Epithelial cell of esophagus (primary cell): ENCODE data around the gene FOXRED2.
A peak's percentile ranks its signal among the peaks of the same experiment; 100 is the strongest.

Experiments used
- DNase-seq: peaks from one replicate; pipeline ENCODE4 v3.0.0; 2010; ENCODE audit warnings: low read depth
- H3K4me3 ChIP-seq: 2 replicates; pipeline ENCODE4 v1.5.1; 2011; ENCODE audit warnings: mild to moderate bottlenecking, low read length, control low read depth
- TF ChIP-seq, protein P1 (sequence below): IDR thresholded peaks from 2 replicates; pipeline ENCODE4 v1.5.1; 2011; ENCODE audit warnings: low read depth, mild to moderate bottlenecking, low read length, control low read depth, inconsistent platforms; ENCODE audit not compliant: insufficient read depth; ENCODE audit errors: missing control alignments

Gene FOXRED2

DNA sequence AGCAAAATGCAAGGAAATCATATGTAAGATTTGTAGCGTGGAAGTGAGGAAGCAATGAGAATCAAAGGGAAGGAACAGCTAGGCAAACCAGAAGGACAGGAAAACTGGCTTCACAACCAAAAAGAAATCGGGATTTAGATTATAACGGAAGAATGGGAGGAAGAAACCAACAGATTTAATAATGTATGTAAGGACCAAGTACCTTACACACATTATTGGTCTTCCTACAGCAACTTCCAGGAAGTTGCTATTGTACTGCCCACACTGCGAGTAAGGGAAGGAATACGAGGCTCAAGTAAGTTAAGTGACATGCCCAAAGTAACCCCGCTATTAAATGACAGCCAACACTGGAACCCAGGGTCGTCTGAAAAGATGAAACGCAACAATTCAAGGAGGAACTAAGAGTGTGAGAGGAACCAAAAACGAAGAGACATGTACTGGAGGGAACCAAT, 25.9 kb downstream of the FOXRED2 start:
- TF ChIP-seq, protein P1, sequence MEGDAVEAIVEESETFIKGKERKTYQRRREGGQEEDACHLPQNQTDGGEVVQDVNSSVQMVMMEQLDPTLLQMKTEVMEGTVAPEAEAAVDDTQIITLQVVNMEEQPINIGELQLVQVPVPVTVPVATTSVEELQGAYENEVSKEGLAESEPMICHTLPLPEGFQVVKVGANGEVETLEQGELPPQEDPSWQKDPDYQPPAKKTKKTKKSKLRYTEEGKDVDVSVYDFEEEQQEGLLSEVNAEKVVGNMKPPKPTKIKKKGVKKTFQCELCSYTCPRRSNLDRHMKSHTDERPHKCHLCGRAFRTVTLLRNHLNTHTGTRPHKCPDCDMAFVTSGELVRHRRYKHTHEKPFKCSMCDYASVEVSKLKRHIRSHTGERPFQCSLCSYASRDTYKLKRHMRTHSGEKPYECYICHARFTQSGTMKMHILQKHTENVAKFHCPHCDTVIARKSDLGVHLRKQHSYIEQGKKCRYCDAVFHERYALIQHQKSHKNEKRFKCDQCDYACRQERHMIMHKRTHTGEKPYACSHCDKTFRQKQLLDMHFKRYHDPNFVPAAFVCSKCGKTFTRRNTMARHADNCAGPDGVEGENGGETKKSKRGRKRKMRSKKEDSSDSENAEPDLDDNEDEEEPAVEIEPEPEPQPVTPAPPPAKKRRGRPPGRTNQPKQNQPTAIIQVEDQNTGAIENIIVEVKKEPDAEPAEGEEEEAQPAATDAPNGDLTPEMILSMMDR: no peak
- H3K4me3 ChIP-seq: peak overlapping the region; percentile 69
- DNase-seq: no peak

DNA sequence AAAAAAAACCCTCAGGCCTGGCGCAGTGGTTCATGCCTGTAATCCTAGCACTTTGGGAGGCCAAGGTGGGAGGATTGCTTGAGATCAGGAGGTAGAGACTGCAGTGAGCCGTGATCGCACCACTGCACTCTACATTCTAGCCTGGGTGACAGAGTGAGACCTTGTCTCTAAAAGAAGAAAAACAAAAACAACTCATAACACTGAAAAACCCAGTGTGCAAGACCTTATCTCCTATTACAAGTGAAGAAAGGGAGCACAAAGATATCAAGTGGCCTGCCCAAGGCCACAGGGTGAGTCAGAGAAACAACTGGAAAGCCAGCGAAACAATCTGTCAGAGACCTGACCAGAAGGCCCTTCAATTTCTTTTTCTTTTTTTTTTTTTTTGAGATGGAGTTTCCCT, 27.9 kb downstream of the FOXRED2 start:
- DNase-seq: no peak
- TF ChIP-seq, protein P1: no peak
- no peak overlapping the region for H3K4me3 ChIP-seq

DNA sequence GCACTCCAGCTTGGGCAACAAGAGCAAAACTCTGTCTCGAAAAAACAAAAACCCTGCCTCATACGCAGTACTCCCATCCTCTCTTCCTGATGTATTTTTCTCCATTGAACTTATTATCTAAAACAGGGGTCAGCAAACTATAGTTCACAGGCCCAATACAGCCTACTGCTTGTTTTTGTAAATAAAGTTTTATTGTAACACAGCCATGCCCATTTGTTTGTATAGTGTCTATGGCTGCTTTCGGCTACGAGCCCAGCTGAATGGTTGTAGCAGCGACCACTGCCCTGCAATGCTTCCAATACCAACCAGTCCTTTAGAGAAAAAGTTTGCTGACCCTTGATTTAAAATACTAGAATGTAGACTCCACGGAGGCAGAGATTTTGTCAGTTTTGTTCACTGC, 31.5 kb downstream of the FOXRED2 start:
- H3K4me3 ChIP-seq: no peak overlapping the region
- no peak for DNase-seq
- TF ChIP-seq, protein P1: no peak

DNA sequence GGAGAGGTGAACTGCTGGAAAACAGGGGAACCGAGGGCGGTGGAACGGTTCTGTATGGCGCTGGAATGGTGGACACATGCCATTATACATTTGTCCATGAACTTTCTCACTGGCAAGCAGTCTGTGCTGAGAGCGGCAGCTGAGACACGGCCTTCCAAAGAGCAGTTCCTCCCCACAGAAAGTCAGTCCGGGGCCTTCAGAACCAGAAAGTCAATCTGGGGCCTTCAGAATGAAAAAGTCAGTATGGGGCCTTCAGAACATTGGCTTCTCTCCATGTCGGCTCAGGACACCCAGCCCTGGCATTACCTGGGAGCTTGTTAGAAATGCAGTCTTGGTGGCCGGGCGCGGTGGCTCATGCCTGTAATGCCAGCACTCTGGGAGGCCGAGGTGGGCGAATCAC, 34.2 kb downstream of the FOXRED2 start:
- no peak for DNase-seq
- H3K4me3 ChIP-seq: no peak overlapping the region
- TF ChIP-seq, protein P1: no peak

DNA sequence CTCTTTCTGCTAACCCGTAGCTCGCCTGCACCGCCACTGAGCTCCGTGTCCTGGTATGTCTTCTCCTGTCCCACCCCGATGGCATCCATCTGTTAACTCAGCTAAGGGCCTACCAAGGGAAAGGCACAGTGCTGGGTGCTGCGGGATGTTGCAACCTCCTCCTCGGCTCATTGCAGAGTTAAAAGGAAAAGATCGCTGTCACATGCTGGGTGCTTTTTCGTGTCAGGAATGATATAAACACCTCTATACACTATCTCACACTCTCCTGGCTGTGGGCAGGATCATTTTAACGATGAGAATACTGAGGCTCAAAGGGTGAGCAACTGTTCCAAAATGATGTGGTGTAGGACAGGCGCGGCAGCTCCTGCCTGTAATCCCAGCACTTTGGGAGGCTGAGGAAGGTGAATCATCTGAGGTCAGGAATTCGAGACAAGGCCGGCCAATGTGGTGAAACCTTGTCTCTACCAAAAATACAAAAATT, 35.5 kb downstream of the FOXRED2 start:
- DNase-seq: peak; percentile 74
- TF ChIP-seq, protein P1: no peak
- no peak overlapping the region for H3K4me3 ChIP-seq

DNA sequence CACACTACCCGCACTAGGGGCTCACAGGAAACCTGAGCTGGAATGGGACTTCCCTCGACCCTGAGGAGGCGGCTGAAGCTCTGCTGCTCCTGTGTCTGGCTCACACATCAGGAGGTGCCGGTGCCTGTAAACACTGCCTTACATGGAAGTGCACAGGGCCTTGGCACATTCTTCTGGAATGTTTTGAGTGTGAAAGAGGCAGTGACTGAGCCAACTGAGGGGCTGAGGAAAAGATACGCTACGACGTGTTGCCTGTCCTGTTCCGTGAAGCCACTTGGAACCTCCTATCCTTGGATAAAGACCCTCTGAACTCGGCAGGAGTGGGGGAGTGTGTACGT, 35.9 kb downstream of the FOXRED2 start:
- TF ChIP-seq, protein P1: no peak
- DNase-seq: peak; percentile 79
- no peak overlapping the region for H3K4me3 ChIP-seq

DNA sequence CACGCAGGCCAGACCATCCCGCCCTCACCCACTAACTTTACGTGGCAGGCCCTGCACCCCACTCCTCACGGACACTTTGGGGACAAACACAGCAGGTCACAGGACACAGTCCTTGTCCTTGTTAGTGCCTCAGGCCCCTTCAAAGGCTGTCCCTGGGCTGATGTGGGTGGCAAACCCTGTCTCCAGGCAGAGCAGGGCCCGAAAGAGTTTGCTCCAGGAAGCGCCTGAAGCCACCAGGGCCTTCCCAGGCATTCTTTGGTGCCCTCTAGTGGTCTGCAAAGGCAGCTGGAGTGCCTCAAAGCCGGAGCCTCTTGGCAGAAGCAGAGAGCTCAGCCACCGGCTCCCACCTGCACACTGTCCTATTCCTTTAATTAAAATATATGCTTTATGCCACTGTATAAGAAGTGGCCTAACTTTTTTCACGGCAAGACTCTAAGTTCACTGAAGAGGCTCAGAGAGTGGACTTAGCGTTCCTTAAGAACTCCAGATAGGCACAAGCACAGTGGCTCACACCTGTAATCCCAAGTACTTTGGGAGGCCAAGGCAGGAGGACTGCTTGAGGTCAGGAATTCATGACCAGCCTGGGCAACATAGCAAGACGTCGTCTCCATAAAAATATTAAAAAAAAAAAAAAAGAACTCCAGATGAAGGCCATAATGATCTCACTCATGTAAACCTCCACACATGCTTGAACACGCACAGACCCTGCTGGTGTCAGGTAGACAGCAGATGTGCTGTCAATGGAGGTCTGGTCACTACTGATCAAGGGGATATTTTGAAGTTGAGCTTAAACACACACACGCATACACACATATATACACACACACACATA, 36.5 kb downstream of the FOXRED2 start:
- TF ChIP-seq, protein P1: peak; percentile 98
- H3K4me3 ChIP-seq: no peak overlapping the region
- DNase-seq: peak; percentile 92
